Measurements from ENCODE around the gene RAD1. TPM values are rescaled to one million over a fixed set of nuclear protein-coding genes. Genes with fewer than 3 reads are reported as not detected.

RAD1 gene
- total and polyA plus RNA-seq, 2 of the 8 experiments (the other 6 are each of a cell fraction or from before 2014, with no cell fraction given), result 15.1 to 37.3 TPM

DNA sequence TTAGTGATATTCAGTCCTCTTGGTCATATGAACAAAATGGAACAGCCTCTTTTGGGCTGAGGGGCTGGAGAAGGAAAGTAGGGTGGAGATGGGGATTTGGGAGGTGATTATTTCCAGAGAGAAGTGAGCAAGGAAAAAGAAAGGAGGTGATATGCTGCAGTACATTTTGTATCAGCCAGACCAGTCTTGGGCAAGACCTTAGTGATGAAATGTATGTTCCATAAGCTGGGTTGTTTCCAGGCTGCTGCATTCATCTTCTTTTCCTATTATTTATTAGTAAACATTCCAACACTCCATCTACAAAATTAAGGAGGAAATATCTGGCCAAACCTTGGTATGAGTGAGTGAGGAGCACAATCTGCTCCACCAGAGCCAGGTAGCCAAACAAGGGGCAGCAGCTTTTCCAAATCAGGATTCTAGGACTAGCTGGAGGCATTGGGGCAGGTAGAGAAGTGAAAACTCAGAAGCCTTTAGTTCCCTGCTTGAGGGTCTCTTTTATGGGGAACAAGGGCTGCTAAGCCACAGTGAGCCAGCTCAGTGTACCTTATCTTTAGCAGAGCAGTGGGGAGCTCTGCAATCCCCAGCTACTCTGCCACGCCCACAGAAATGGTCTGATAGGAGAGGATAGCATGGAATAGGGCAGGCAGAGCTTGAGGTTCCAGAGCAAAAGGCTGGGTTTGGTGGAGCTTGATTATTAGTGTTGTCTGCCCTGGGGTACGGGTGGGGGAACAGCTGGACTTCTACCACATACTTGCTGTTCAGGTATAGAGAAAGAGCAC lies 19.5 kb downstream of the RAD1 start:
- Histone ChIP-seq H3K23ac (ENCODE audit: insufficient read length) (no peak overlapping the region), H3K79me2 (ENCODE audit: control insufficient read depth in 1 of 2, insufficient read depth in 2 of 2, low read length in 2 of 2) (no peaks in the 10 kb centered on the region), H2BK120ac (replicated peaks; ENCODE audit: low read depth, low read length) (no peak overlapping the region), H3K36me3 (ENCODE audit: control insufficient read depth in 2 of 4, insufficient read depth in 4 of 4, low read length in 3 of 4) (peaks cover 0 to 2% (median 0%) of the 10 kb centered on the region in 4 experiments; a peak in 1 of 8 replicates), H2AFZ (ENCODE audit: low read length) (no peak overlapping the region), H4K5ac (ENCODE audit: insufficient read length, low read depth, low read length) (no peak overlapping the region), H3K9ac (replicated peaks in 1 of 4; ENCODE audit: extremely low read depth in 1 of 4, low read depth in 3 of 4, low read length in 3 of 4) (no peak overlapping the region), H2AK5ac (ENCODE audit: low read depth, low read length) (no peak overlapping the region), H3K4me2 (ENCODE audit: insufficient read depth in 1 of 2, low read depth in 2 of 2, low read length in 2 of 2) (no peak overlapping the region), H3K27ac (ENCODE audit: low read depth, low read length) (no peak overlapping the region), H4K91ac (replicated peaks; ENCODE audit: insufficient read length, low read length) (no peak overlapping the region), H3K4ac (replicated peaks; ENCODE audit: insufficient read length, low read depth, low read length) (no peak overlapping the region), H3K79me1 (ENCODE audit: low read depth, low read length) (no peaks in the 10 kb centered on the region), H2BK5ac (ENCODE audit: low read depth, low read length) (no peak overlapping the region), H2BK12ac (ENCODE audit: low read depth, low read length) (no peak overlapping the region), H3K56ac (replicated peaks; ENCODE audit: insufficient read length, low read depth, low read length) (no peak overlapping the region), H2BK15ac (ENCODE audit: low read length) (no peak overlapping the region), H4K8ac (ENCODE audit: extremely low read depth, insufficient read depth, low read length) (no peak overlapping the region), H3K9me3 (ENCODE audit: insufficient read depth in 2 of 2, low read depth in 1 of 2, low read length in 1 of 2) (no peaks in the 10 kb centered on the region), H4K20me1 (replicated peaks in 1 of 2; ENCODE audit: control insufficient read depth in 1 of 2, insufficient read depth in 2 of 2, low read length in 2 of 2) (no peaks in the 10 kb centered on the region), H2BK20ac (ENCODE audit: low read length) (no peak overlapping the region), H3K4me3 (ENCODE audit: extremely low read depth in 1 of 4, insufficient read depth in 2 of 4, low read depth in 3 of 4, low read length in 4 of 4) (no peak overlapping the region), H3K14ac (ENCODE audit: insufficient read length) (no peak overlapping the region), H3K23me2 (ENCODE audit: low read depth, low read length) (no peaks in the 10 kb centered on the region), H3K27me3 (replicated peaks in 1 of 4; ENCODE audit: control insufficient read depth in 3 of 4, extremely low read depth in 1 of 4, insufficient read depth in 3 of 4, low read length in 3 of 4) (no peaks in the 10 kb centered on the region), H3K18ac (ENCODE audit: extremely low read depth, low read length) (no peak overlapping the region), H3K4me1 (replicated peaks in 1 of 4; ENCODE audit: control insufficient read depth in 3 of 4, insufficient read depth in 4 of 4, low read length in 3 of 4) (peaks cover 0 to 11% (median 0%) of the 10 kb centered on the region in 4 experiments; a peak in 1 of 7 replicates)
- CTCF ChIA-PET (ENCODE audit: partially characterized antibody), result interaction anchor here (0.7 to 4.9 kb wide), 16 partner anchors 8 to 431 kb away, joined by 3 to 44 read pairs (median 3); no protein-coding TSS in a partner anchor
- DNase-seq (ENCODE audit: low read depth in 1 of 2, low spot score in 2 of 2) (no peak), FAIRE-seq (no peak)
- WGBS, 2 experiments (ENCODE audit: extremely low coverage in 1 of 2, insufficient coverage in 1 of 2, insufficient read length in 1 of 2, insufficient replicate concordance in 2 of 2, low coverage in 1 of 2, low lambda C conversion rate in 2 of 2, missing lambda C conversion rate in 1 of 2), result 88% methylated on average over 2 of the region's 2 CpGs; no CpG with 5 or more reads in 1 of the 2 experiments
- POLR2A ChIA-PET (ENCODE audit: partially characterized antibody), result interaction anchor here (0.9 to 2.0 kb wide), 4 partner anchors 9 to 30 kb away, joined by 3 to 8 read pairs (median 4); partner anchors contain the start of genes BRIX1 and RAD1
- no peak for TF ChIP-seq BCL11A (IDR thresholded peaks at IDR 0.05; ENCODE audit: low read depth in 2 of 2, low read length in 2 of 2)
- TF ChIP-seq MAFK (IDR thresholded peaks at IDR 0.05; ENCODE audit: low read depth, low read length), result no peak
- TF ChIP-seq YY1 (IDR thresholded peaks at IDR 0.05; ENCODE audit: low read depth, low read length), result no peak

Measured in H1 (cell line).